NOMO-1 treated with DMSO at 0.1 percent for 48 hours (cell line): ENCODE measurements around the gene USP34.
A peak's percentile ranks its signal among the peaks of the same experiment; 100 is the strongest.

Experiments
- DNase-seq: peaks from one replicate; lab custom pipeline; 2025; ENCODE audit not compliant: unreplicated experiment; lab: John Stamatoyannopoulos, UW

The USP34 gene

GRCh38 chr2:61326423-61326822 is 144.5 kb downstream of the USP34 start:
- no peak for DNase-seq

GRCh38 chr2:61320181-61320580 is 150.7 kb downstream of the USP34 start:
- DNase-seq = no peak

GRCh38 chr2:61318553-61318952 is 152.3 kb downstream of the USP34 start:
- no peak for DNase-seq

GRCh38 chr2:61295981-61296380 is 174.9 kb downstream of the USP34 start:
- DNase-seq = no peak

- DNase-seq = no peak
These were observed 178.9 kb downstream of the USP34 start for GRCh38 chr2:61291851-61292575.

GRCh38 chr2:61288070-61288841 is 182.6 kb downstream of the USP34 start:
- DNase-seq = no peak

GRCh38 chr2:61287254-61287653 is 183.6 kb downstream of the USP34 start:
- DNase-seq = no peak

GRCh38 chr2:61283443-61284160 is 187.3 kb downstream of the USP34 start:
- no peak for DNase-seq

GRCh38 chr2:61282104-61282590 is 188.7 kb downstream of the USP34 start:
- no peak for DNase-seq

GRCh38 chr2:61281321-61281720 is 189.6 kb downstream of the USP34 start:
- DNase-seq = no peak

- DNase-seq = no peak
These were observed 193.1 kb downstream of the USP34 start for GRCh38 chr2:61277756-61278155.

GRCh38 chr2:61275575-61276184 is 195.2 kb downstream of the USP34 start:
- no peak for DNase-seq

- DNase-seq = peak; percentile 10
These were observed 198.3 kb downstream of the USP34 start for GRCh38 chr2:61272421-61273070.

GRCh38 chr2:61268249-61268648 is 202.6 kb downstream of the USP34 start:
- DNase-seq = no peak

GRCh38 chr2:61266632-61267505 is 204.0 kb downstream of the USP34 start:
- no peak for DNase-seq

GRCh38 chr2:61263830-61264229 is 207.1 kb downstream of the USP34 start:
- DNase-seq = no peak

- no peak for DNase-seq
These were observed 208.2 kb downstream of the USP34 start for GRCh38 chr2:61262699-61263098.

- DNase-seq = no peak
These were observed 213.4 kb downstream of the USP34 start for GRCh38 chr2:61257446-61257845.

- DNase-seq = no peak
These were observed 215.1 kb downstream of the USP34 start for GRCh38 chr2:61255580-61256437.
